CD4-positive, alpha-beta T cell treated with Interleukin-4 for 1 hour (primary cell): ENCODE data around the gene PDGFB.
A peak's percentile ranks its signal among the peaks of the same experiment; 100 is the strongest.

Experiments
- DNase-seq, 2 donors: peaks; one replicate each; pipeline ENCODE4 v3.0.0-alpha.2; 2020 to 2022

Gene PDGFB

GRCh38 chr22:39194098-39194497 lies 50.7 kb downstream of the PDGFB start:
- no peak for DNase-seq

- DNase-seq = no peak
Measured at GRCh38 chr22:39188809-39189208, 56.0 kb downstream of the PDGFB start.

GRCh38 chr22:39185601-39186012 lies 59.2 kb downstream of the PDGFB start:
- no peak for DNase-seq

DNA sequence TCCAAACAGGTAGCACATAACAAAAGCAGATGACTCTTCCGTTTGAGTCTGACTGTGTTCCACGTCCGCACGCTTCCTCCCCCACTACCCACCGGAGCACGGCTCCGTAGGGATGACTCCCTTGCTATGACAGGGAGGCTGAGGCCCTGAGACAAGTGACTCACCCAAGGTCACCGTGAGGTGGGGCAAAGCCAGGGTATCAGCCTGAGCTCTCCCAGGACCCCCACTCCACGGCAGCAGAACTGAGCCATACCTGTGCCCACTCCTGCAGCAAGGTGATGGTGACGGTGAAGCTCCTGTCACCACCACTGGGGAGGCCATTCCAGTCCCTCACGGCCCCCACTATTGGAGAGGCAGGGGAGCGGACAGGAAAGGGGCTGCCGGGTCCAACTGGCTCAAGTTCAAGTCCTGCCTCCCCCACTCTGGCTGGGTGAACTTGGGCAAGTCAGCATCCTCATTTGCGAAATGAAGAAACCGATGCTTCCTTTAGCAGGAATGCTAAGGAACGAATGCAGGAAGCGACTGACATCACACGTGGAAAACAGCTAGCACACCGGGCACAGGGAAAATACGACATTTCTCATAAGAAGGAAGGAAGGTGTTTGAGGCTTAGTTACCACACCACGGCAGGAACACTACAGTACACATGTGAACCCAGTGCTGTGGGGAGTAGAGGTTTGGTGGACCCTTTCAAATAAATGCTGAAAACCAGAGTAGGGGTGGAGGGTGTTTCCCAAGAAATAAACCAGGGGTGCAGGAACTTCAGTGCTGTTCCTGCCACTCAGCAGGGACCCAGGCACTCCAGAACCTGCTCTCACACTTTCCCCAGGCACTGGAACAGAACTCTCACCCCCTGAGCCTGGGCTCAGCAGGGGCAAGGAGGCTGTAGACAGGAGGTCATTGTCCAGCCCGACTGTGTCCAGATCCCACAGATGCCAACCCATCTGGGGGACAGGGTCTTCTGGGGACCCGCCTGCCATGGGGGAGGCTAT lies 59.9 kb downstream of the PDGFB start:
- no peak for DNase-seq

- no peak for DNase-seq
Measured at GRCh38 chr22:39183991-39184585, 60.7 kb downstream of the PDGFB start.

GRCh38 chr22:39182478-39183030 lies 62.2 kb downstream of the PDGFB start:
- no peak for DNase-seq

DNA sequence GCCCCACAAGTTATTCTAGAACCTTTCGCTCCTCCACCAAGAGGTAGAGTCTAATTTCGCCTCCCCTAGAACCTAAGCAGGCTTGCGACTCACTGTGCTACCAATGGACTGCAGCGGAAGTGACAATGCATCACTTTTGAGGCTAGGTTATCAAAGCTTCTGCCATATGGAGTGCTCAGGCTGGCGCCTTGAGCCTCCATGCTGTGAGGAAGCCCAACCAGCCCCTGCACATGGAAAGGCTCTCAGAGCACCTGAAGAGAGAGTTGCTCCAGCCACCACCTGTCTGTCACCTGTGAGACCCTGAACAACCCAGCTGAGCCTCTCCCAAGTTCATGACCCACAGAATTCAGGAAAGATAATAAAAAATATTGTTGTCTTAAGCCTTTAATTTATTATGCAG lies 63.0 kb downstream of the PDGFB start:
- DNase-seq = no peak

GRCh38 chr22:39181356-39181755 lies 63.4 kb downstream of the PDGFB start:
- DNase-seq = no peak

GRCh38 chr22:39179841-39180335 lies 64.9 kb downstream of the PDGFB start:
- DNase-seq = no peak

DNA sequence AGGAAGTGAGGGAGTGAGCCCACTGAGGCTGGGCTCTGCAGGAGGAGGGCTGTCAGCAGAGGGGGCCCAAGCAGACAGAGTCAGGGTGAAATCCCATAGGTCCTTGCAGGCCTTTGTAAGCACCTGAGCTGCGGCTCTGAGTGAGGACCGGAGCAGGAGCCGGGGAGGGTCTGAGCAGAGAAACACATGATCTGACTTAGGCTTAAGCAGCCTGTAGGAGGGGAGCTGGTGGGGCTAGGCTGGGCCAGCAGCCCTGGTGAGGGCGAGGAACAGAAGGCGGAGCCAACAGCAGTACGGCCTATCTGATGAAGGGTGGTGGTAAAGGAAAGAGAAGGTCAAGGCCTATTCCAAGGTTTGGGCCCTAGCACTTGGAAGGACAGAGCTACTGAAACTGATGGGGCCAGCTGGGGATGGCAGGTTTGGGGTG lies 65.4 kb downstream of the PDGFB start:
- no peak for DNase-seq

DNA sequence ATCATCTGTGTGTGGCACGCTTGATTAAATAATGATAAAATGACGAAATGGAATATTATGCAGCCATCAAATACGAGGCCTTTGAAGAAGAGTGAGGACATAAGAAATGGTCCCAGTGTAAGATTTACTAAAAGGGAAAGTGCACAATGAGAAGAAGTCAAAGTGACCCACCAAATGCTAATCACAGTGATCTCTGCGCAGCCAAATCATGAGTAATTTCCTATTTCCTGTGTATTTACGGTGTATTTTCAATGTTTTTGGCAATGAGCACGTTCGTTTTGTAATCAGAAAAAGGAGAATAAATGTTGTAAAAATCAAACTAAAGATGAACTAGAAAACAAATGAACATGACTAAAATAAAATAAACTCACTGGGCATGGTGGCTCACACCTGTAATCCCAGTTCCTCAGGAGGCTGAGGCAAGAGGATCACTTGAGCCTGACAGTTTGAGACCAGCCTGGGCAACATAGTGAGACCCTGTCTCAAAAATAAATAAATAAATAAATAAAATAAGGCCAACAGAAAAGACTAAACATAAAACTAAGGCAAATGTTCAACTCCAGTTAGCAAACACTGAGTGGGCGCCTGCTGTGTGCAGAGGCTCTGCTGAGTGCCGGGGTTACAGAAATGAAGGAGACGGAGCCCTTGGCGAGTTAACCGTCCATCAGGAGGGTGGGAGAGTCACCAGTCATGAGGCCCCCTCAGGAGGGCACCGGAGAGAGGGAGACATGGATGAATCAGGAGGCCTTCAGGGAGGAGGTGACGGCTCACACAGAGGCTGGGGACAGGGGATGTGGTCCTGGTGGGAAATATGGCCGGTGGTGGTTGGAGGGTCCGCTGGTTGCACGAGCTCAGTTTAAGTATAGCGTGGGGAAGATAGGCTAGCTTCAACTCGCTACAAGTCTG lies 66.3 kb downstream of the PDGFB start:
- DNase-seq = peak in 1 of 2 donors; percentile 33

DNA sequence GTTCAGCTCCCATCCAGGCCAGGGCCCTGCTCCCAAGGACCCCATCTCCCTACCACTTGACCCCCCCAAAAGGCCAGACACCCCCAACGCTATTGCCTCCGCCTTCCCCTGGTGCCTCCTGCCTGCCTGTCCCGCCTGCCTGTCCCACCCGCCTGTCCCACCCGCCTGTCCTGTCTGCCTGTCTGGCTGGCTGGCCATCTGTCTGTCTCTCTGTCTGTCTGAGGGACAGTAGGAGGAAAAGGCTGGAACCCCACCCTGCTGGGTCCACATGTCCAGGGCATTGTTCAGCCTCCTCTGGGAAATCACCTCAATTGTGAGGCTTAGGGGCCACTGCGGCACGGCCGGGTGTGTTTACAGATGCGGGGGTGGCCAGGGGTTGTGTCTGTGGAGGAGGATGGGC lies 67.0 kb downstream of the PDGFB start:
- DNase-seq = no peak

GRCh38 chr22:39177456-39177775 lies 67.4 kb downstream of the PDGFB start:
- DNase-seq = no peak

- DNase-seq = no peak
Measured at GRCh38 chr22:39176714-39177455, 67.9 kb downstream of the PDGFB start.

GRCh38 chr22:39176143-39176713 lies 68.6 kb downstream of the PDGFB start:
- no peak for DNase-seq

DNA sequence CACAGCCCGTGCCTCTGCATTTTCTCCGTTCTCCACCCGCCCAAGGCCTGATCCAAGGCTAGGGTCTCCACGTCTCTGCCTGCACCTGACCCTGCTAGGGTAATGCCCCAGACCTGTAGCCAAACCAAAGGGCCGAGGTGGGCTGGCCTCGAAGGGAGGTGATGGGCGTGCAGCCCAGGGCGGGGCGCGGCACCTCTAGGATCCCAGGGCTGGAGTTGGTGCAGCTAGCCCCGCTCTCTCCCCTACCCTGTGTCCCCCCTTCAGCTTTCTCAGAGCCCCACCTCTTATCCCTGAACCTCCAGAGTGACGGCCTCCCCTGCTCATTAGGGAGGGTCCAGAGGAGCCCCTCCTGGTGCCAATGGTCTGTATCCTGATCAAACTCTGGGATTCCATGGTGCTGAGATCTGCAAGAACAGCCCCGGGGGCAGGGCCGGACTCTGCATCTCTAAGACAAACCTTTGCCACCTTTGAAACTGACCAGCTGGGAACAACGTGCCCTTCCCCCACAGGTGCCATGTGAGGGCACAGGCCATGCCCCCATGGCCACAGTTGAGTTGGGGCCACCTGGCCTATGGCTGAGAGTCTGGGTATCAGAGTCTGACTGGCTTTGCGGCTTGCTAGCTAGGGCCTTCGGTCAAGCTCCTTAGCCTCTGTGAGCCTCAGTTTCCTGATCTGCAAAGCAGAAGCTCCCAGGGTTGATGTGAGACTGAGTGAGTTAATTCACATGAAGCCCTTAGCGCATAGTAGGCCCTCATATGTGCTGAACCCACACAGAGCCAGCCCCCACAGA lies 69.2 kb downstream of the PDGFB start:
- no peak for DNase-seq

DNA sequence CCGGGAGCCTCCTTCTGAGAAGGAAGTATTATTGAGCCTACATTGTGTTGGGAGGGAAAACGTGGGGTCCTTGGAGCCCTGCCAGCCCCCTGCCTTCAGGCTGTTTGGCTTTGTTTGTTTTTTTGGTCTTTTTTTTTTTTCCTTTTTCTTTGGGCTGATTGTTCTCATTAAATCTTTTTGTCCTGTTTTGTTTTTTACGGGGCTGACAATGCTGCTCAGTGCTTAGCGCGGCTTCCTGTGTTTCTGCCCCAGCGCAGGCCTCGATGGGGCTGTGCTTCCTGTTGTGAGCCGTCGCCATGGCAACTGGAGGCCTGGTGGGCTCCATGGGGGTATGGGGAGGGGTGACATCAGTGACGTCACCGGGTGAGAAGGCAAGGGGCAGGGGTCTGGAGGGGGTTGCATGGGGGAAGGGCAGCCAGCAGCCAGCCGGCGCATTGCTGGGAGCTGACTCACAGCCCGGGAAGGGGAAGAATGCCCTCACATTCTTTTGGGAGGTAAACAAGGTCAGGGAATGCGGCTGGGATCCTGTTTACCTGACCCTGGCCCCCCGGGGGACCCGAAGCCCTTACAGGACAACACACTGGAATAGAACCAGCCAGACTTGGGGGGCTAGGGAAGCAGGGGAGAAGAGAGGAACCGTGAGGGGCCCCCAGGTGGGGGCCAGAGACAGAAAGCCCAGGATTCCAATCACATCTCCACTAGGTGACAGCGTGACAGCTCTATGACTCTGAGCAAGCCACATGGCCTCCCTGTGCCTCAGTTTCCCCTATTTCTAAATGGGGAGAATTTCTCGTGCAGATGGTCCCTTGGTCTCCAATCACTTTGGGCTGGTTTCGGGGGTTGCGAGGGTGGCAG lies 70.1 kb downstream of the PDGFB start:
- peak; percentile 87 to 90 for DNase-seq

GRCh38 chr22:39173787-39174497 lies 70.8 kb downstream of the PDGFB start:
- peak; percentile 70 to 79 for DNase-seq
